Dendritic cell treated with granulocyte-macrophage colony-stimulating factor and Interleukin-4, amounts not matched to agents 40 ng/mL and 50 ng/mL, for 4 days (primary cell): ENCODE data around the gene STIP1.
"Not testable (repeated sequence)": the region's sequence is repeated elsewhere in the genome, so short reads cannot be mapped to it uniquely, and the experiment has no call there.

Experiments used
- H3K27ac Mint-ChIP-seq: one replicate; pipeline ENCODE4 v1.8.0; 2022; ENCODE audit warnings: mild to moderate bottlenecking, mixed read lengths
- H3K27me3 Mint-ChIP-seq: one replicate; pipeline ENCODE4 v1.8.0; 2022; ENCODE audit warnings: mild to moderate bottlenecking, mixed read lengths
- H3K36me3 Mint-ChIP-seq: one replicate; pipeline ENCODE4 v1.8.0; 2022; ENCODE audit warnings: low read depth, mixed read lengths
- H3K4me1 Mint-ChIP-seq: one replicate; pipeline ENCODE4 v1.8.0; 2022; ENCODE audit warnings: low read depth, mixed read lengths
- H3K4me3 Mint-ChIP-seq: one replicate; pipeline ENCODE4 v1.8.0; 2022; ENCODE audit warnings: mild to moderate bottlenecking, moderate library complexity, mixed read lengths
- H3K9me3 Mint-ChIP-seq: one replicate; pipeline ENCODE4 v1.8.0; 2022; ENCODE audit warnings: mixed read lengths
- intact Hi-C: fragments of 100-400 bp; cut with micrococcal nuclease; formaldehyde crosslinking; loops from one replicate; pipeline ENCODE4 v1.15.0; 2022

Gene STIP1

DNA sequence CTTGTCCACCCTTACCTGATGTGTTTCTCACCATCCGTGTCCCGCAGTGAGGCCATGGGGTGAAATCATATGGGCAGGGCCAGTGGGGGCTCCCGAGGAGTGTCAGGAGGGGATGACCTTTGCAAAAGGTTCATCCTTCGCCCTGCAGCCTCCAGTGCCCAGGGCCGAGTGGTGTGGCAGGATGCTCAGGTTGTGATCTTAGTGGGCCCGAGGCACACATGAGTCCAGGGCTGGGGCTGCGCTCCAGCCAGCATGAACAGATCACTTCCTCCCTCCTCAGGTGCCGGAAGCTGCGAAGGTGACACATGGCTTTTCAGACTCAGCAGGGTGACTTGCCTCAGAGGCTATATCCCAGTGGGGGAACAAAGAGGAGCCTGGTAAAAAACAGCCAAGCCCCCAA, 52.1 kb downstream of the STIP1 start:
- Mint-ChIP-seq H3K9me3 (no peaks in the 10 kb centered on the region), H3K36me3 (peaks cover 69% of the 10 kb centered on the region), H3K4me3 (no peak overlapping the region), H3K27me3 (no peaks in the 10 kb centered on the region), H3K4me1 (peaks cover 79% of the 10 kb centered on the region), H3K27ac (peak overlapping the region; percentile 99)
- intact Hi-C loops, result no loop called here

DNA sequence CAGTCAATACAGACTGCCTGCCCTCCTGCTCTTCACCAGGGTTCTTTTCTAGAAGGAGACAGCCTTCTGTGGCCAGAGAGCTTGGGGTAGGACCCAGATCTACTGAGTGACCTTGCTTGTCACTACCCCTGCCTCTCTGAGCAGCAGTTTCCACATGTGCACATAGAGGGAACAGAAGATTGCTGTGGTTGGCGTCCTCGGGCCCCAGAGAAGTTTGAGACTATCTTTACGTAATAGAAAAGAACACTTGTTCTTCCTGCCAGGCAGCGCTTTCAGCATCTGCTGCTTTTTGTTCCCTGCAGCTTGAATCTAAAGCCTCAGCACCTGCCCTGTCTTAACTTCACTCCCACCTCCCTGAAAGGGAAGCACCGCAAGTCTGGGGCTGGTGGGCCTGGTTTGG, 53.0 kb downstream of the STIP1 start:
- Mint-ChIP-seq H3K36me3 (peaks cover 78% of the 10 kb centered on the region), H3K27me3 (no peaks in the 10 kb centered on the region), H3K4me3 (peak overlapping the region; percentile 20), H3K9me3 (no peaks in the 10 kb centered on the region), H3K4me1 (peaks cover 81% of the 10 kb centered on the region), H3K27ac (peak overlapping the region; percentile 99)
- intact Hi-C loops, result no loop called here

DNA sequence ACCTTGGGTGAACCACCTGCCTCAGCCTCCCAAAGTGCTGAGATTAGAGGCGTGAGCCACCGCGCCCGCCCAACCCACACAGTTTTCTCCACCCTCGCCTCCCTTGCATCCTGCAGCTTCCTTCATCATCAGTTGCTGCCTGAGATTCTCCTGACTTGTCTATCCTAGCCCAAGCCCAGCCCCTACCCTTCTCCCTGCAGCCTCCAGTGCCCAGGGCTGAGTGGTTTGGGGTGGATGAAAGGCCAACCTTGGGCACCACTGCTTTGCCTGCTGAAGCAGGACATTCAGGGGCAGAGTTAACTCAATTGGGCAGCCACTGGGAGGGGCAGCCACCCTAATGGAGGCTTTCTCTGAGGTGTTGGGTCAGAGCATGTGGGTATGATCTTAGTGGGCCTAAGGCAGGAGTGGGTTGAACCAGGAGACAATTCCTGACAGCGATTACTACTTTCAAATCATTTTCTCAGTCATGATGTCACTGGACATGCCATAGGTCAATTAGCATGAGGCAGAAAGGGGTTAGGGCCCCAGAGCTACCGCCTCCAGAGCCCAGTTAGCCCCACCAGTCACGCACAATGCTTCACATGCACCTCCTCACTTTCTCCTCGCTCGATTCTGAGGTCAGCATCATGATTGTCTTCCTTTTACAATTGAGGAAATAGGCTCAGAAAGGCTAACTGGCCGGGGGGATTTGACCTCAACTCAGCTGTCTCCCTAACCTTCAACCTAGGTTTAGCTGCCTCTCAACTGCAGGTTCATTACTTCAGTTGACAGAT, 53.9 kb downstream of the STIP1 start:
- Mint-ChIP-seq H3K9me3 (no peaks in the 10 kb centered on the region), H3K27me3 (no peaks in the 10 kb centered on the region)
- intact Hi-C loops, result loop anchor here (1.0 to 2.0 kb wide), 3 partner anchors 14 to 65 kb away; partner anchors contain the start of genes ESRRA, NUDT22 and TRPT1

DNA sequence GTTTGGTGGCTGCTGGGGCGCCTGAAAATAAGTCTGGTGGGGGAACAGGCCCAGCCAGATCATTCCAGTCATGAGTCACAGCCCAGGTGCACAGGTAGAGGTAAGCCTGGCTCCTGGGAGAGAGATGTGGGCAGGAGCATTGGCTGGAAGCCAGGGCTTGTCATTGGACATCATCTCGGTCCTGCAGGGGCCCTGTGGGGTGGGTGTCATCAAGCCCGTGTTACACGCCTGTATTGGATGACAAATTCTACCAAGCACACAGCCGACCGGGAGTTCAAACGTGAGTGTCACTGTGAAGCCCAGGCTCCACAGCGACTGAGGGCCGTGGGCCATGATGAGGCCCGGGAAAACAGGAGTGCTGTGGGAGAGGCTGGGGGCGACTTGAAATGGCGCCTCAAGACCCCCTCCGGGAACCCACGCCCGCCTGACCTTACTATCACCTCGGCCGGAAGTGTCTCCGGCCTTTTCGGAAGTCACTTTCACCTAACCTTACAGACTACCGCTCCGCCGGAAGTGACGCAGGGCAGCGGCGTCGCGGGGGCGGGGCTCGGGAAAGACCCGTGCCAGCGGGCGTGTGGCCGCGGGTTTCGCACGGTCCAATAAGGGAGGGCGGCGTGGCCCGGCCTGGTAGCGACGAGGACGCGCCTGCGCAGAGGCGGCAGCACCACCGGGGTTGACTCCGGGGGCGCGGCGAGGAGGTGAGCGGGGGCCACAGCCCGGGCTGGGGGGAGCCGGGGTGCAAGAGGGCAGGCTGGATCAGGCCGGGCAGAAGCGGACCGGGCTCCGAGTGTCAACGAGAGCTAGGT, 54.7 kb downstream of the STIP1 start, which contains the start of gene FKBP2:
FKBP2 (plus strand) TSS at position 661 of the 806 bp plus-strand sequence. CDS start 1,293 bp downstream, outside the sequence.
- Mint-ChIP-seq H3K9me3 (no peaks in the 10 kb centered on the region), H3K4me3 (peak within 1 kb of the TSS; percentile 83), H3K27me3 (no peaks in the 10 kb centered on the region), H3K36me3 (peaks cover 85% of the 10 kb centered on the region), H3K27ac (peak within 1 kb of the TSS; percentile 99), H3K4me1 (peaks cover 83% of the 10 kb centered on the region)
- intact Hi-C loops, result loop anchor here (1.0 to 2.0 kb wide), 3 partner anchors 14 to 65 kb away; partner anchors contain the start of genes ESRRA, NUDT22 and TRPT1

More for the DNA sequence above, 53.9 kb downstream of the STIP1 start:
- Mint-ChIP-seq H3K4me3 (peak overlapping the region; percentile 83), H3K4me1 (peaks cover 83% of the 10 kb centered on the region), H3K36me3 (peaks cover 86% of the 10 kb centered on the region), H3K27ac (peak overlapping the region; percentile 99)

DNA sequence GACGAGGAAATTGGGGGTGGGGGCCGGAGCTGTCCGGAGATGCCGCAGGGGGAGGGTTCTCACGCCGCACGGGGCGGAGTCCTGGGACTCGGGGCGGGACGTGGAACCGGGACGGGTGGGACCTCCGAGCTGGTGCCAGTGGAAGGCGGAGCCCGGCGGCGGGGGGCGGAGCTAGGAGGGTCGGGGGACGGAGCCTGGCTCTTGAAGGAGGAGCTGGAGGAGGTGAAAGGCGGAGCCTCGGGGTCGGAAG, 55.2 kb downstream of the STIP1 start:
- Mint-ChIP-seq H3K9me3 (no peaks in the 10 kb centered on the region), H3K27me3 (no peaks in the 10 kb centered on the region), H3K27ac (peak overlapping the region; percentile 99), H3K4me1 (peaks cover 83% of the 10 kb centered on the region), H3K4me3 (peak overlapping the region; percentile 83), H3K36me3 (peaks cover 85% of the 10 kb centered on the region)
- intact Hi-C loops, result loop anchor here (2.0 kb wide), 1 partner anchor 30 kb away; no protein-coding TSS in a partner anchor

DNA sequence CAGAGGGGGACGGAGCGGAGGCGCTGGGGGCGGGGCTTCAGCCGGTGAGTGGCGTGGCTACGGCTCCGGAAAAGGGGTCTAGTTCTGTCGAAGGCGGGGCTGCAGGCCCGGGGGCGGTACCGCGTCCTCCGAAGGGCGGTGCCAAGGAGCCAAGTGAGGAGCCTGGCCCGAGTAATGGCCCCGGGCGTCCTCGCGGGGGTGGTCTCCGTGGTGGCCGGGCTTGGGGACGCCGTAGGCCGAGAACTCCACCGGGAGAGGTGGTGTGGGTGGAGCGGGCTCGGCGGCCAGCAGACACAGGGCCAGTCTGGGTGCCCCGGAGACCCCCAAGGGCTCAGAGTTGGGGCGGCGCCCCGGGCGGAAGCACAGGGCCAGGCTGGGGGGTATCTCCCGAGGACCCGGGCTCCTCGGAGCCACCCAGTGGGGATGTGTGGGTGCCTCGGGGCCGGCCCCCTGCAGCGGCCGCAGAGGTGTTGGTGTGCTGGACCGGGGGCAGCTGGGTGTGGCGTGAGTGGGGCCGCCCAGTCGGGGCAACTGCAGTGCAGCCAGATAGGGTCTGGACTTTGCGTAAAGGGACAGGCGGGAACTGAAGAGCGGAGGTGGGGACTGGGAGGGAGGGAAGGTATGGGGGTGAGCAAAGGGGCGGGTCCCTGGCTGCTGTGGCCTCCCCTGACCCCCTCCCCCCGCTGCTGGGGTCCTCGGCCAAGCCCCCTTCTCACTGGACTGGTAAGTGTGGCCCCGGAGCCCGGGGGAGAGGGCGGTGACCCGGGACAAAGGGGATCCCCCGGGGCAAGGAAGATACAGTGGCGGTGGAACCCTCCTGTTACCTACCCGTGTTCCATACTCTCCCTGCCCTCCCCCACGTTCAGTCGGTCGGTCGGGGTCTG, 55.8 kb downstream of the STIP1 start:
- H3K36me3 Mint-ChIP-seq, result peaks cover 81% of the 10 kb centered on the region
- peaks cover 78% of the 10 kb centered on the region for H3K4me1 Mint-ChIP-seq
- H3K27ac Mint-ChIP-seq, result peak overlapping the region; percentile 99

DNA sequence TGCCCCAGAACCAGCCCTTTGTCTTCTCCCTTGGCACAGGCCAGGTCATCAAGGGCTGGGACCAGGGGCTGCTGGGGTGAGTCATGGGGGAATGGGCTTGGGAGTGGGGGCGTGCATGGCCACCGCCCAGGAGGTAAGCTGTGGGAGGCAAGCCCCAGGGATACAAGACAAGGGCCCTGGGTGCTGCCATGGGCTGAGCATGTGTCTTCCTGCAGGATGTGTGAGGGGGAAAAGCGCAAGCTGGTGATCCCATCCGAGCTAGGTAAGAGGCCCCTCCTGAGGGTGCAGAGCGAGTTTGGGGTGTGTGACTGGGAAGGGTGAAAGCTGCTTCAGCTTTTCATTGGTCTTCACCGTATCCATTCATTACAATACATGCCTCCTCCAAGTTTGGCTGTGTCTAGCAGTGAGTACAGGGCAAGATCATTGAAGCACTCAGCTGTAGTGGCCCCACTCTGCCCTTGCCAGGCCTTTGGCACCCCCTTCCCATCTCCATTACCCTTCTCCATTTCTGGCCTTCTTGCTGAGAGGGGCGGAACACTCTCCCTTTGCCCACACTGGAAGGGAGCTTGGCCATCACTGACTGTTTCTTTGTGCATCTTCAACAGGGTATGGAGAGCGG, 57.4 kb downstream of the STIP1 start:
- no peaks in the 10 kb centered on the region for H3K9me3 Mint-ChIP-seq
- peaks cover 78% of the 10 kb centered on the region for H3K4me1 Mint-ChIP-seq
- intact Hi-C loops, result no loop called here
- H3K27ac Mint-ChIP-seq, result no peak overlapping the region
- H3K4me3 Mint-ChIP-seq, result peak overlapping the region; percentile 83
- H3K27me3 Mint-ChIP-seq, result no peaks in the 10 kb centered on the region
- peaks cover 71% of the 10 kb centered on the region for H3K36me3 Mint-ChIP-seq

More for the DNA sequence above, 55.8 kb downstream of the STIP1 start:
- no peaks in the 10 kb centered on the region for H3K9me3 Mint-ChIP-seq
- peak overlapping the region; percentile 83 for H3K4me3 Mint-ChIP-seq
- no peaks in the 10 kb centered on the region for H3K27me3 Mint-ChIP-seq
- intact Hi-C loops, result loop anchor here (2.0 kb wide), 1 partner anchor 29 kb away; no protein-coding TSS in a partner anchor

DNA sequence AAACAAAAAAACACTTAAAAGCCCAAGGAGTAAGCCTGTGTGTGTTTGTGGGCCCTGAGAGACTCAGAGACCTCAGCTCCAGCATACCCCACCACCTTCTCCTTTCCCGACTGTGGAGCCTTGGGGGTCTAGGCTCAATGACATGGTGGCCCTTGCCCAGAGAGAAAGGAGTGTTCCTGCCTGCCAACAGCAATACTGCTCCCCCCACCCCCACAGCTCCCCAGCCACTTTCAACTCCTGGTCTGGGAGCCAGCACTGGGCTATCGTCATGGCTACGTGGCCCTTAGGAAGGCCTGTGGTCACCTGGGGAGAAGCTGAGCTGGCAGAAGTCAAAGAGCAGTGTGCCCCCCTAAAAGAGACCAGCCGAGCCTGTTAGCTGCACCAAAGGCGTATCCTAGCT, 58.1 kb downstream of the STIP1 start:
- Mint-ChIP-seq H3K36me3 (peaks cover 63% of the 10 kb centered on the region), H3K4me1 (peaks cover 77% of the 10 kb centered on the region), H3K27me3 (no peaks in the 10 kb centered on the region), H3K27ac (no peak overlapping the region), H3K9me3 (no peaks in the 10 kb centered on the region), H3K4me3 (no peak overlapping the region)
- intact Hi-C loops, result no loop called here

DNA sequence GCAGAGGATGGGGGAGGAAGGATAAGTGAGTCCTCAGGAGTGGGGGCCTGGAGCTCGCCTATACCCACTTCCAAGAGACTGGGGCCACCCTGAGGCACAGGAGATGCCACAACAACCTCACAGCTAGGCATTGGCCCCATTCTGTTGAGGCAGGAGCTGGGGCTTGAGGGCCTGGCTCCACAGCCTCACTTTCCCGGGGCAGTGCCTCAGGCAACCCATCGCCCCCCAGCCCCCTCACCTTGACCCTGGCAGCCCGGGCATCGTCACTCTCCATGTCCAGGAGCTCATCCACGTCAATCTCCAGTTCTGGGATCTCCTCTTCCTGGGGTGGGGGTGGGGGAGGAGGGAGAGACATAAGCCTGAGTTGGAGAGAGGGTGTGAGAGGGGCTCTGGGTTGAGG, 59.0 kb downstream of the STIP1 start:
- H3K27ac Mint-ChIP-seq, result peak overlapping the region; percentile 92
- H3K4me1 Mint-ChIP-seq, result peaks cover 72% of the 10 kb centered on the region
- H3K36me3 Mint-ChIP-seq, result peaks cover 58% of the 10 kb centered on the region
- H3K4me3 Mint-ChIP-seq, result peak overlapping the region; percentile 89
- H3K9me3 Mint-ChIP-seq, result no peaks in the 10 kb centered on the region
- peaks cover 1% of the 10 kb centered on the region for H3K27me3 Mint-ChIP-seq
- intact Hi-C loops, result no loop called here

DNA sequence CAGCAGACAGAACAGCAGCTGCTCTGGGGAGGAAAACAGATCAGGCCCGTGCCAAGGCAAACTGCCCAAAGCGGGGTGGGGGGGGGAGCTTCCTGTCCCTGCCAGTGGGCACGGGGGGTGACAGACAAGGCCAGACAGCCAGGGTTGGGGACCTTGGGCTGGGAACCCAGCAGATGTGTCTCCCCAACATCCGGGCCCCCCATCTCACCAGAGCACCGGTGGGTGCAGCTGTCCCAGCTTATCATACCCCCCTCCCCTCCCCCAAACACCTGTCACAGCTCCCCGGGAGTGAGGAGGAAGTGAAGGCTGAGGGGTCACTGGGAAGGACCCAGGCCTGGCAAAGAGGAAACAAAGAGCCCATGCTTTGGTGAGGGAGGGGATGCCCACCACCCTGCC, 59.4 kb downstream of the STIP1 start:
- Mint-ChIP-seq H3K9me3 (no peaks in the 10 kb centered on the region), H3K4me1 (peaks cover 68% of the 10 kb centered on the region), H3K36me3 (peaks cover 56% of the 10 kb centered on the region), H3K4me3 (peak overlapping the region; percentile 89), H3K27me3 (peaks cover 4% of the 10 kb centered on the region), H3K27ac (peak overlapping the region; percentile 92)
- intact Hi-C loops, result no loop called here

DNA sequence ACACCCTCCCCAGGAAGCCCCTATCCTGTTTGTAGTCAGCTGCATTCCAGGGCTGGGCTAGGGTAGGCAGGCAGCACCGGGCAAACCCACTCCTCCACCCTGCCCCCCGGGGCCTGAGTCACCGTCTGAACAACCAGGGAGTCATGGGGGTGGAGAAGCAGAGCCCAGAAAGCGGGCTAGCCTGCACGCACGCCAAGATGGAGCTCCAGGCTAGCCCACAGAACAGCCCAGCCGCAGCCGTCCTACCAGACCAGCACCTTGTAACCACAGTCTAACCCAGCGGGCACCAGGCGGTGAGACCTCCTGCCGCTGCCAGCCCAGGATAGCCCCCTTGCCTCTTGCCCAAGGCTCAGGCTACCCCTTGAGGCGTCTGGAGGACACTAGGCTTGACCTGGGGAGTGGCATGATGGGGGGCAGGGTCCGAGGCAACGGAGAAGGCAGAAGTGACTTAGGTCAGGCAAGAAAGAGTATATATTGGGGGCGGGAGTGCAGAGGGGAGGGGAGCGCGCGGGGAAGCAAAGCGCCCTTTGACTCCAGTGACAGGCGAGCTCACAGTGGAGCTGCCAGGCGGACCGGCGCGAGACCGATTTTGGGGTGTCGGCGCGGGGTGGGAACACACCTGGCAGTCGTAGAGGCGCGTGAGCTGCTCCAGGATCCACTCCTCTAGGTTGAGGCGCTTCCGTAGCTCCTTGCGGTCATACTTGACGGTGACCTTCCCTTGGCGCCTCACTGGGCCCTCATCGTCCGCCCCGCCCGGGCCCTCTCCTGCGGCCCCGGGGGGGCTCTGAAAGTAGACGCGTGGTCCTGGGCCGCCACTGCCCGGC, 60.0 kb downstream of the STIP1 start:
- H3K27me3 Mint-ChIP-seq, result peaks cover 9% of the 10 kb centered on the region
- peaks cover 71% of the 10 kb centered on the region for H3K4me1 Mint-ChIP-seq
- H3K4me3 Mint-ChIP-seq, result peak overlapping the region; percentile 89
- intact Hi-C loops, result loop anchor here (2.0 kb wide), 1 partner anchor 15 kb away; the partner anchor contains the start of gene DNAJC4
- no peaks in the 10 kb centered on the region for H3K9me3 Mint-ChIP-seq
- peaks cover 51% of the 10 kb centered on the region for H3K36me3 Mint-ChIP-seq
- peak overlapping the region; percentile 92 for H3K27ac Mint-ChIP-seq

DNA sequence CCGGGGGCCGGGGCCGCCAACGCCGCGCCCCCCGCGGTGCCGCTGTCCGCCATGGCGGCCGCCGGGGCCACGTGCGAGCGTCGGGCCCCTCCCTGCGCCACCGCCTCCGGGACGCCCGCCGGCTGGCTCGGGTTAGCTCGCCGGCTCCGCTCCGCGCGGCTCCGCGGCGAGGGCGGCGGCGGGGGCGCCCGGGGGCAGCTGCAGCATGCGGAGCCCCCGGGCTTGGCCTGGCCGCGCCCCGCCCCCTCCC, 60.6 kb downstream of the STIP1 start:
- not testable (repeated sequence) for H3K9me3 Mint-ChIP-seq, H3K27me3 Mint-ChIP-seq
- Mint-ChIP-seq H3K36me3 (peaks cover 48% of the 10 kb centered on the region), H3K4me3 (peak overlapping the region; percentile 82), H3K27ac (peak overlapping the region; percentile 92), H3K4me1 (peaks cover 74% of the 10 kb centered on the region)
- intact Hi-C loops, result loop anchor here (2.0 kb wide), 1 partner anchor 16 kb away; the partner anchor contains the start of gene DNAJC4
